Neuronal stem cell (in vitro differentiated cells): ENCODE data around the gene C1S. TPM values are rescaled to one million over a fixed set of nuclear protein-coding genes. Genes with fewer than 3 reads are reported as not detected.
"Not testable (repeated sequence)": the region's sequence is repeated elsewhere in the genome, so short reads cannot be mapped to it uniquely, and the experiment has no call there.

Source experiments
- DNase-seq: peaks from one replicate; pipeline ENCODE4 v3.0.0-alpha.2; 2013; ENCODE audit warnings: low spot score
- H2AFZ ChIP-seq: one replicate; pipeline ENCODE4 v1.6.1; 2013; ENCODE audit warnings: mild to moderate bottlenecking, low read length, inconsistent platforms
- H2AK5ac ChIP-seq: 2 replicates; pipeline ENCODE4 v1.6.1; 2013; ENCODE audit warnings: low read depth, mild to moderate bottlenecking, inconsistent platforms, low read length, moderate library complexity, mixed read lengths
- H2BK120ac ChIP-seq: 2 replicates; pipeline ENCODE4 v1.6.1; 2013; ENCODE audit warnings: low read depth, mild to moderate bottlenecking, inconsistent platforms, low read length, moderate library complexity, mixed read lengths
- H2BK12ac ChIP-seq: one replicate; pipeline ENCODE4 v1.6.1; 2013; ENCODE audit warnings: low read length, inconsistent platforms
- H2BK15ac ChIP-seq: 2 replicates; pipeline ENCODE4 v1.6.1; 2013; ENCODE audit warnings: mild to moderate bottlenecking, low read length, inconsistent platforms, mixed read lengths
- H2BK5ac ChIP-seq: one replicate; pipeline ENCODE4 v1.6.1; 2013; ENCODE audit warnings: inconsistent platforms, mild to moderate bottlenecking, low read length, moderate library complexity
- H3K14ac ChIP-seq: one replicate; pipeline ENCODE4 v1.6.1; 2013; ENCODE audit warnings: low read length, inconsistent platforms
- H3K18ac ChIP-seq: 2 replicates; pipeline ENCODE4 v1.6.1; 2013; ENCODE audit warnings: low read length, inconsistent platforms
- H3K23ac ChIP-seq: 2 replicates; pipeline ENCODE4 v1.6.1; 2013; ENCODE audit warnings: low read depth, mild to moderate bottlenecking, mixed read lengths, low read length, inconsistent platforms; ENCODE audit not compliant: poor library complexity
- H3K27ac ChIP-seq: replicated peaks from 3 replicates; pipeline ENCODE4 v1.5.1; 2013; ENCODE audit warnings: low read length, inconsistent platforms
- H3K27me3 ChIP-seq, 3 experiments: 2 replicates each; pipeline ENCODE4 v1.6.1; 2013; ENCODE audit warnings: low read length in 3 of 3, mild to moderate bottlenecking in 2 of 3, inconsistent platforms in 1 of 3, low read depth in 1 of 3, mixed read lengths in 1 of 3, moderate library complexity in 1 of 3; ENCODE audit not compliant: control insufficient read depth in 3 of 3, insufficient read depth in 3 of 3
- H3K36me3 ChIP-seq, 2 donors: replicated peaks in 1 of 2; 2 replicates each; pipeline ENCODE4 v1.6.1; 2013; ENCODE audit warnings: low read length in 2 of 2; ENCODE audit not compliant: control insufficient read depth in 2 of 2, insufficient read depth in 2 of 2
- H3K4ac ChIP-seq: 2 replicates; pipeline ENCODE4 v1.6.1; 2013; ENCODE audit warnings: inconsistent platforms, mild to moderate bottlenecking, low read length, moderate library complexity
- H3K4me1 ChIP-seq, 2 donors: 1 replicate in 1 of 2; 2 replicates in 1 of 2; pipeline ENCODE4 v1.6.1; 2013; ENCODE audit warnings: low read length in 2 of 2, low read depth in 1 of 2; ENCODE audit not compliant: control insufficient read depth in 2 of 2, insufficient read depth in 1 of 2
- H3K4me2 ChIP-seq: one replicate; pipeline ENCODE4 v1.6.1; 2013; ENCODE audit warnings: mild to moderate bottlenecking, low read length, inconsistent platforms; ENCODE audit not compliant: insufficient read depth, poor library complexity, severe bottlenecking
- H3K4me3 ChIP-seq, 2 donors: 2 replicates each; pipeline ENCODE4 v1.5.1; 2013; ENCODE audit warnings: low read length in 2 of 2, mild to moderate bottlenecking in 2 of 2, inconsistent platforms in 1 of 2, moderate library complexity in 1 of 2
- H3K79me1 ChIP-seq: one replicate; pipeline ENCODE4 v1.6.1; 2013; ENCODE audit warnings: low read depth, mild to moderate bottlenecking, inconsistent platforms, low read length, moderate library complexity
- H3K9ac ChIP-seq: one replicate; pipeline ENCODE4 v1.6.1; 2013; ENCODE audit warnings: mild to moderate bottlenecking, low read depth, low read length, inconsistent platforms; ENCODE audit not compliant: poor library complexity
- H3K9me3 ChIP-seq, 2 donors: replicated peaks in 1 of 2; 2 replicates each; pipeline versions ENCODE3 to v1.6.1; 2013; ENCODE audit warnings: low read length in 2 of 2, mild to moderate bottlenecking in 2 of 2, inconsistent platforms in 1 of 2, low read depth in 1 of 2, mixed read lengths in 1 of 2, moderate library complexity in 1 of 2; ENCODE audit not compliant: control insufficient read depth in 2 of 2, insufficient read depth in 1 of 2
- H4K8ac ChIP-seq: one replicate; pipeline ENCODE4 v1.6.1; 2013; ENCODE audit warnings: low read depth, mild to moderate bottlenecking, inconsistent platforms, low read length, moderate library complexity
- H4K91ac ChIP-seq: one replicate; pipeline ENCODE4 v1.6.1; 2013; ENCODE audit warnings: low read length, low read depth, mild to moderate bottlenecking, inconsistent platforms; ENCODE audit not compliant: poor library complexity
- WGBS, 2 donors: extraction: QIAGEN DNeasy Blood & Tissue Kit; methylation state at CpG; one replicate each; pipeline ENCODE4 v1.1.7; 2013; ENCODE audit warnings: missing lambda C conversion rate in 2 of 2, mixed read lengths in 1 of 2; ENCODE audit not compliant: insufficient read length in 2 of 2, insufficient replicate concordance in 1 of 2; ENCODE audit errors: extremely low coverage in 2 of 2; 5-methylcytosine and 5-hydroxymethylcytosine counted together
- polyA plus RNA-seq, 2 experiments: library from polyadenylated mRNA; stranded (reverse); fragments of 200-250 nt; gene quantifications; one replicate each; pipeline ENCODE4 v1.2.3, GENCODE V29; 2013

Gene C1S
- 1.7 TPM for polyA plus RNA-seq (2013, experiment 1 of 2)
- polyA plus RNA-seq (2013, experiment 2 of 2) = 2.0 TPM

GRCh38 chr12:7060353-7060954 lies at the start of gene C1S:
Gene C1S, plus strand, starts transcription at chr12:7060718. Its CDS starts 1,195 bp downstream, at chr12:7061913.
- Histone ChIP-seq H3K36me3 (no peaks in the 10 kb centered on the region), H3K27ac (no peak within 1 kb of the TSS), H2AK5ac (no peak within 1 kb of the TSS), H3K27me3 (no peaks in the 10 kb centered on the region), H3K4me1 (peaks cover 0 to 5% of the 10 kb centered on the region in 2 donors), H3K79me1 (no peaks in the 10 kb centered on the region), H2BK5ac (no peak within 1 kb of the TSS), H2BK15ac (peak within 1 kb of the TSS; percentile 54), H2AFZ (peak within 1 kb of the TSS; percentile 83), H3K9ac (no peak within 1 kb of the TSS), H2BK120ac (no peak within 1 kb of the TSS), H3K14ac (peak within 1 kb of the TSS; percentile 26), H3K18ac (peak within 1 kb of the TSS; percentile 67), H3K4me3 (no peak within 1 kb of the TSS), H4K91ac (no peak within 1 kb of the TSS), H3K23ac (peak within 1 kb of the TSS; percentile 49), H3K4ac (no peak within 1 kb of the TSS), H3K4me2 (no peak within 1 kb of the TSS), H3K9me3 (no peaks in the 10 kb centered on the region), H4K8ac (no peak within 1 kb of the TSS), H2BK12ac (no peak within 1 kb of the TSS)
- DNase-seq = no peak
- no CpG with 5 or more reads among the region's 10 CpGs for WGBS, 2 donors

GRCh38 chr12:7011398-7011797 lies 49.1 kb upstream of the C1S start:
- H2BK5ac ChIP-seq, H2BK120ac ChIP-seq, H3K9ac ChIP-seq, H3K9me3 ChIP-seq, H3K4me3 ChIP-seq, H4K91ac ChIP-seq, H3K23ac ChIP-seq, H4K8ac ChIP-seq, H3K4me1 ChIP-seq, H2AK5ac ChIP-seq, H2BK12ac ChIP-seq, H3K27me3 ChIP-seq, H3K27ac ChIP-seq, H3K4me2 ChIP-seq, DNase-seq, H3K18ac ChIP-seq, H3K14ac ChIP-seq, H2BK15ac ChIP-seq, H3K4ac ChIP-seq, H3K79me1 ChIP-seq, H2AFZ ChIP-seq: not testable (repeated sequence)
- H3K36me3 ChIP-seq = peaks cover 4 to 73% of the 10 kb centered on the region in 2 donors
- WGBS, 2 donors = no CpG with 5 or more reads among the region's 4 CpGs

- no peak overlapping the region for H4K91ac ChIP-seq
- no peak overlapping the region for H3K18ac ChIP-seq
- H3K4me1 ChIP-seq = no peaks in the 10 kb centered on the region
- no peak overlapping the region for H2AK5ac ChIP-seq
- no peak overlapping the region for H3K4ac ChIP-seq
- WGBS, 2 donors = no CpG with 5 or more reads among the region's 4 CpGs
- no peaks in the 10 kb centered on the region for H3K9me3 ChIP-seq
- no peak overlapping the region for H2BK5ac ChIP-seq
- no peak overlapping the region for H3K9ac ChIP-seq
- H3K27ac ChIP-seq = no peak overlapping the region
- peaks cover 4 to 68% of the 10 kb centered on the region in 2 donors for H3K36me3 ChIP-seq
- H2AFZ ChIP-seq = no peak overlapping the region
- H3K79me1 ChIP-seq = no peaks in the 10 kb centered on the region
- H3K4me2 ChIP-seq = no peak overlapping the region
- no peak overlapping the region for H3K14ac ChIP-seq
- no peak overlapping the region for H4K8ac ChIP-seq
- H2BK12ac ChIP-seq = no peak overlapping the region
- H2BK120ac ChIP-seq = no peak overlapping the region
- H3K27me3 ChIP-seq = no peaks in the 10 kb centered on the region
- H2BK15ac ChIP-seq = no peak overlapping the region
- no peak overlapping the region for H3K4me3 ChIP-seq
- H3K23ac ChIP-seq = no peak overlapping the region
- DNase-seq = no peak
Observed at GRCh38 chr12:7012024-7012607, 48.4 kb upstream of the C1S start.

- Histone ChIP-seq H3K4me2 (no peak overlapping the region), H3K9me3 (no peaks in the 10 kb centered on the region), H3K4ac (no peak overlapping the region), H2BK120ac (no peak overlapping the region), H3K27me3 (no peaks in the 10 kb centered on the region), H3K14ac (no peak overlapping the region), H3K79me1 (peaks cover 5% of the 10 kb centered on the region), H2BK5ac (no peak overlapping the region), H2AK5ac (no peak overlapping the region), H3K27ac (no peak overlapping the region), H4K8ac (no peak overlapping the region), H3K4me3 (no peak overlapping the region), H2BK15ac (no peak overlapping the region), H4K91ac (no peak overlapping the region), H2BK12ac (no peak overlapping the region), H3K36me3 (peaks cover 4 to 63% of the 10 kb centered on the region in 2 donors), H3K9ac (no peak overlapping the region), H2AFZ (no peak overlapping the region), H3K4me1 (peaks cover 6 to 8% of the 10 kb centered on the region in 2 donors), H3K18ac (no peak overlapping the region), H3K23ac (no peak overlapping the region)
- DNase-seq = no peak
- no CpG with 5 or more reads among the region's 3 CpGs for WGBS, 2 donors
Observed at GRCh38 chr12:7013101-7013500, 47.4 kb upstream of the C1S start.
